Left renal cortex interstitium (tissue), 4 donors: ENCODE results near the gene ACTG1. TPM values are rescaled to one million over a fixed set of nuclear protein-coding genes. Genes with fewer than 3 reads are reported as not detected.

Source experiments
- DNase-seq, 4 donors: peaks; one replicate each; pipeline ENCODE4 v3.0.0-alpha.2; 2013; ENCODE audit warnings: low read depth in 4 of 4, low spot score in 2 of 4, missing footprints in 1 of 4
- polyA plus RNA-seq, 4 donors: library from polyadenylated mRNA; unstranded; fragments of 120-200 nt; gene quantifications; one replicate each; pipeline ENCODE4 v1.2.1, GENCODE V29; 2013; ENCODE audit not compliant: insufficient read length in 4 of 4

The ACTG1 gene
- polyA plus RNA-seq, 4 donors = 2,963 to 3,733 (median 3,267) TPM

GRCh38 chr17:81468111-81468769 lies 44.4 kb downstream of the ACTG1 start:
- no peak for DNase-seq

DNA sequence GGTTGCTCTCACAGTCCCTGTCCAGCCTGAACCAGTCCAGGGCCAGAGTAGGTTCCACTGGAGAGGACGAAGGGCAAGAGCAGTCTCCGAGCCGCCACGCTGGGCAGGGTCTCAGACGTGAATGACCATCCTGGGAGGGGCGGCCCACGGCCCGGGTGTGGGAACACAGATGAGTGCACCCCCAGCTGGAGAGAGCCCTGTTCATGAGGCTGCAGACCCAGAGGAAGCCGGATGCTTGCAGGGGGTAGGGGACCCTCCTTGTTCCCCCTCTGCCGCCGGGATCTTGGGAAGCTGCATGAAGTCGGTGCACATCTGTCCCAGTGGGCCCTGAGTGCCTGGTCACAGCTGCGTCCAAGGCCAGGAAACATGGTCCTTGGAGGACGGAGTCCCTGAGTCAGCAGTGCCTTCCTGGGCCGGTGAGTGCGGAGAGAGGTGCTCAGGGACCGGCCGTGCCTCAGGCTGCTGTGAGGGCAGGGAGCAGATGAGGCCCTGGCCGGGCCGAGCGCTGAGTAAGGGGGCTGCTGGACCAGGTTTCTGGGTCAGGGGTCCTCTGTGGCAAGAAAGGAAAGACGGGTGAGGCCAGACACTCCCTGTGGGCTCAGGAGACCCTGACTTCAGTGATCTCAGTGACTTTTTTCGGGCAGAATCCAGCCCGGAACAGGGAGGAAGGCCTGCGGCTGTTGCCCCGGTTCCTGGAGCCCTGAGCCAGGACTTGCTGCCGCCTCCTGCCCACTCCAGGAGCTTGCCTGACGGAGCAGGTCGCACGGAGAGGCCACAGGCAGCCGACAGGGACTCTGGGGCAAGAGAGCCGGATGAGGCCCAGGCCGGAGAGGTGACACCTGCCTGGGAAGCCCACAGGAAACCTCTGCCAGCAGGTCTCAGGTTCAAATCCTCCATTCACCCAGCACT lies 45.8 kb downstream of the ACTG1 start:
- no peak for DNase-seq

DNA sequence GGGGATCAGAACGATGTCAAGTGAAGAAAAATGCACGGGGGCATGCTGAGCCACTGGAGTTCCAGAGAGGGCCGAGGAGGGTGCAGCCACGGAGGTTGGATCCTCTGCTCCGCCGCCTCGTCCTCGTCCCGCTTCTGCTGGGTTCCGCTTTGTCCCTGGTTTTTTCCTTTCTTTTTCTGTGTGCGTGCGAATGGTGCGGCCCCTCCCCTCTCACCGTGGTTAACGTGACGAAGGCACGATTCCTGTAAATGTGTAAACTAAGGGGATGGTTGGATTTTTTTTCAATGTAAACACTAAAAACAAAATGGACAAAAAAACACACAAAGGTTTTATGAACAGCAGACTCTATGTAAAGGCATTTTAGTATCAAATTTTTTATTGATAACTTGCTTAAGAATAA lies 46.7 kb downstream of the ACTG1 start:
- no peak for DNase-seq

- DNase-seq = no peak
Measured at GRCh38 chr17:81464586-81464985, 48.0 kb downstream of the ACTG1 start.

DNA sequence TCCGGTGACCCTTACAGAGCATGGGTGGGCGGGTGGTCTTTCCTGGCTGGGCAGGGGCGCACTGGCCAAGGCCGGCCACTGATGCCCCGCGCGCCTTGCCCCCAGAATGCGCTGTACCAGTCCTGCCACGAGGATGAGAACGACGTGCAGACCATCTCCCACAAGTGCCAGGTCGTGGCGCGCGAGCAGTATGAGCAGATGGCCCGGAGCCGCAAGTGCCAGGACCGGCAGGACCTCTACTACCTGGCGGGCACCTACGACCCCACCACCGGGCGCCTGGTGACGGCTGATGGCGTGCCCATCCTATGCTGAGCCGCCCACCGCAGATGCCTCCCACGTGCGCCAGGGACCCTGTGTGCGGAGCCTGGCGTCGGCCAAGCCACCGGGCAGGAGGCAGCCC lies 49.1 kb downstream of the ACTG1 start:
- DNase-seq = no peak

DNA sequence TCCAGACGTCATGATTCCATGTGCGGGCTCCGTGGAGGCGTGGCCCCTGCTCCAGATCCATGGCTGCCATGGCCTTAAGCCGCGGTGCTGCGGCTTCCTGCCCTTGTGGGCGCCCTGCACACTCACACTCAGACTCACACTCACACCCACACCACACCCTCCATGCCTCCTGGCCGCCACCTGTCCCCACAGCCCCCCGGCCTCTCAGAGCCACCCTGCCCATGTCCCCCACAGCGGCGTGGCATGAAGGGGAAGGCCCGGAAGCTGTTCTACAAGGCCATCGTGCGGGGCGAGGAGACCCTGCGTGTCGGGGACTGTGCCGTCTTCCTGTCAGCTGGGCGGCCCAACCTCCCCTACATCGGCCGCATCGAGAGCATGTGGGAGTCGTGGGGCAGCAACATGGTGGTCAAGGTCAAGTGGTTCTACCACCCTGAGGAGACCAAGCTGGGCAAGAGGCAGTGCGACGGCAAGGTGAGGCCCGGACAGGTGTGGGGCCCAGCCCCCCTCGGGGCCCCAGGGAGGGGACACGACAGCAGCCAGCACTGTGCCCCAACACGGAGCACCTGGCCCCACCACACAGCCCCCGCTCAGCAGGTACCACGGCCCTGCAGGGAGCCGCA lies 50.0 kb downstream of the ACTG1 start:
- no peak for DNase-seq

DNA sequence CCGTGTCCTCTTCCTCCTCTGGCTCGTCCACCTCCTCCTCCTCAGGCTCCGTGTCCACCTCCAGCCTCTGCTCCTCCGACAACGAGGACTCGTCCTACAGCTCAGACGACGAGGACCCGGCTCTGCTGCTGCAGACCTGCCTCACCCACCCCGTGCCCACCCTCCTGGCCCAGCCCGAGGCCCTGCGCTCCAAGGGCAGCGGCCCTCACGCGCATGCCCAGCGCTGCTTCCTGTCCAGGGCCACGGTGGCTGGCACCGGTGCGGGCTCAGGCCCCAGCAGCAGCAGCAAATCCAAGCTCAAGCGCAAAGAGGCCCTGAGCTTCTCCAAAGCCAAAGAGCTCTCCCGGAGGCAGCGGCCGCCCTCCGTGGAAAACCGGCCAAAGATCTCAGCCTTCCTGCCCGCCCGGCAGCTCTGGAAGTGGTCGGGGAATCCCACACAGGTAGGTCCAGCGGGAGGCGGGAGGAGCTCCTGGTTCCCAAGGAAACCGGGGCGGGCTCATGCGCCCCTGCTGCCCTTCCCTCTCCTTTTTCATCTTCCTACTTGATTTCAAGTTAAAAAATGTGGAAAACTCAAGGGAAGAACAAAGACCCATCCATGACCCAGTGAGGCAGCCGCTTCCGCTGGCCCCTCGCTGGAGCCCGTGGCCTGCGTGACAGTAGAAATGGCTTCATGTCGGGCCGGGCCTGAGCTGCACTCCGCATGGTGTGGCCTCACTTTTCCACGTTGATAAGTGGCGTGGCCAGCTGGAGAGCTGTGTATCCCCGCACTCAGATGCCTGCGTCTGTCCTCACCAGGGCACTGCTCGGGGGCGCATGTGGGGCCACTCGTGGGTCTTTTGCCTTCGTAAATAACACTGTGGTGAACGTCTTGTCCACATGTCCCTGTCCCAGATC lies 50.7 kb downstream of the ACTG1 start:
- DNase-seq = no peak

DNA sequence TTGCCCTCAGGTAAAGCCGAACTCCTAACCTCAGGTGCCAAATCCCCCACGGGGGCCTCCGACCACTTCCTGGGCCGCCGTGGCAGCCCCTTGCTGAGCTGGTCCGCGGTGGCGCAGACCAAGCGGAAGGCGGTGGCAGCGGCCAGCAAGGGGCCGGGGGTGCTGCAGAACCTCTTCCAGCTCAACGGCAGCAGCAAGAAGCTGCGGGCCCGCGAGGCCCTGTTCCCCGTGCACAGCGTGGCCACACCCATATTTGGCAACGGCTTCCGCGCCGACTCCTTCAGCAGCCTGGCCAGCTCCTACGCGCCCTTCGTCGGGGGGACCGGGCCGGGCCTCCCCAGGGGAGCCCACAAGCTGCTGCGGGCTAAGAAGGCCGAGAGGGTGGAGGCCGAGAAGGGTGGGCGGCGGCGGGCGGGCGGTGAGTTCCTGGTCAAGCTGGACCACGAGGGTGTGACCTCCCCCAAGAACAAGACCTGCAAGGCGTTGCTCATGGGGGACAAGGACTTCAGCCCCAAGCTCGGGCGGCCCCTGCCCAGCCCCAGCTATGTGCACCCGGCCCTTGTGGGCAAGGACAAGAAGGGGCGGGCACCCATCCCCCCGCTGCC lies 51.6 kb downstream of the ACTG1 start:
- no peak for DNase-seq

Other genes with a start within 250 kb of the ACTG1 start
- gene SLC38A10, start 217.5 kb downstream of the ACTG1 start, polyA plus RNA-seq = 10 to 100 TPM; 49.5 to 83.9 (median 69.1) TPM
- gene BAHCC1, start 117.3 kb downstream of the ACTG1 start, polyA plus RNA-seq = 10 to 100 TPM; 12.2 to 33.4 (median 23.2) TPM
- 1 to 10 TPM; 1.3 to 2.8 (median 2.1) TPM for gene FSCN2, start 15.6 kb upstream of the ACTG1 start, polyA plus RNA-seq
- gene FAAP100, start 39.6 kb upstream of the ACTG1 start, polyA plus RNA-seq = 10 to 100 TPM; 17.0 to 38.4 (median 31.2) TPM
- gene NPLOC4, start 124.3 kb upstream of the ACTG1 start, polyA plus RNA-seq = 10 to 100 TPM; 51.2 to 75.3 (median 63.8) TPM
- 1 to 10 TPM; 1.9 to 7.7 (median 2.8) TPM for gene TSPAN10, start 124.4 kb upstream of the ACTG1 start, polyA plus RNA-seq
- gene PDE6G, start 143.7 kb upstream of the ACTG1 start, polyA plus RNA-seq = 10 to 100 TPM; 13.5 to 16.8 (median 14.8) TPM
- 10 to 100 TPM; 14.6 to 28.2 (median 19.5) TPM for gene OXLD1, start 153.8 kb upstream of the ACTG1 start, polyA plus RNA-seq
- gene CCDC137, start 153.9 kb upstream of the ACTG1 start, polyA plus RNA-seq = 10 to 100 TPM; 11.4 to 21.0 (median 19.0) TPM
- gene ARL16, start 171.0 kb upstream of the ACTG1 start, polyA plus RNA-seq = 10 to 100 TPM; 37.0 to 54.7 (median 45.8) TPM
- 100 to 1,000 TPM in 2 of 4 donors, 10 to 100 TPM in 2; 79.9 to 124 (median 96.4) TPM for gene HGS, start 171.2 kb upstream of the ACTG1 start, polyA plus RNA-seq
- 10 to 100 TPM; 41.0 to 70.1 (median 51.4) TPM for gene MRPL12, start 190.6 kb upstream of the ACTG1 start, polyA plus RNA-seq
- gene SLC25A10, start 199.5 kb upstream of the ACTG1 start, polyA plus RNA-seq = 10 to 100 TPM; 11.7 to 22.9 (median 20.5) TPM